Skeletal muscle satellite cell (primary cell): ENCODE measurements around the gene ZNF385B.

Source experiments
- H3K27me3 ChIP-seq: 2 replicates; pipeline ENCODE4 v1.7.0; 2013; ENCODE audit warnings: low read length; ENCODE audit not compliant: control insufficient read depth, insufficient read depth
- H3K36me3 ChIP-seq: 2 replicates; pipeline ENCODE4 v1.7.0; 2013; ENCODE audit warnings: mild to moderate bottlenecking, control low read depth, low read length; ENCODE audit not compliant: insufficient read depth
- H3K4me1 ChIP-seq: 2 replicates; pipeline ENCODE4 v1.7.0; 2013; ENCODE audit warnings: low read length; ENCODE audit not compliant: control insufficient read depth, insufficient read depth
- H3K4me2 ChIP-seq: 2 replicates; pipeline ENCODE4 v1.7.0; 2013; ENCODE audit warnings: mild to moderate bottlenecking, low read length
- H3K4me3 ChIP-seq: 2 replicates; pipeline ENCODE4 v1.7.0; 2013; ENCODE audit warnings: low read length
- H3K9ac ChIP-seq: 2 replicates; pipeline ENCODE4 v1.7.0; 2013; ENCODE audit warnings: mild to moderate bottlenecking, low read depth, low read length, moderate library complexity
- H3K9me3 ChIP-seq: replicated peaks from 2 replicates; pipeline ENCODE4 v1.7.0; 2013; ENCODE audit warnings: mild to moderate bottlenecking, control low read depth, low read length

ZNF385B gene

DNA sequence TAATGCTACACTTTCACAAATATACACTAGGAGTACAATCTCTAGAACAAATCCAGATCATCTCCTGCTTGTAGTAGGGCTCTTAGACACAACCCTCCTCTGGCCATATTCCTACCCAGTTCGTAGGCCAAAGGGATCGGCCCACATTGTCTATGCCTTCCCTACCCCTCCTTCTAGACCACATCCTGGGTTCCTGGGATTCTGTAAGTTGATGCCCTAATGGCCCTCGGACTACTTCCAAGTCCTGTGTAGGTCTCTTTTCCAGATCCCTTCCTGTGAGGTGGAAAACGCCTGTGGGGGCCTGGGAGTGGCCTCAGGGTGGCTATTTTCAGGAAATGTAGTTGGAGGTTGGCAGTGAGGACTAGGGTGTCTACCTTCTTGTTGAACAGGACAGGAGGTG lies 289.7 kb downstream of the ZNF385B start:
- Histone ChIP-seq H3K4me3 (no peak overlapping the region), H3K9ac (no peak overlapping the region), H3K4me1 (peaks cover 7% of the 10 kb centered on the region), H3K4me2 (no peak overlapping the region), H3K27me3 (no peaks in the 10 kb centered on the region), H3K9me3 (no peaks in the 10 kb centered on the region), H3K36me3 (no peaks in the 10 kb centered on the region)

DNA sequence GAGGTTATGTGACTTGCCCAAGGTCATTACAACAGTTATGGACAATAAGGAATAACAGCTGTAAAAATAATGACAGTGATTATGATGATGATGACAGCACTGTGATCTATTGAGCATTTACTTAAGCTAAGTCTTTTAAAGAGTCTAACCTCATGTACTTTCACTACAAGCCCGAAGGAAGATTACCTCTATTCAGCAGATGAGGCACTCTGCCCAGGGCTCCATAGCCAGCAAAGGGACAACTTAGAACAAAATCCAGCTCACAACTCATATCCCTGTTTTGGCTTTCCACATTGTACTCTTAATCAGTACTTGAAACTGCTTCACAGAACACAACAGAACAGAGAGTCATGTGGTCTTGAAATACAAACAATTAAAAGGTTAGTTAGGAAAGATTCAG lies 290.2 kb downstream of the ZNF385B start:
- H3K4me1 ChIP-seq = peaks cover 7% of the 10 kb centered on the region
- H3K9ac ChIP-seq = no peak overlapping the region
- no peak overlapping the region for H3K4me3 ChIP-seq
- no peaks in the 10 kb centered on the region for H3K27me3 ChIP-seq
- H3K4me2 ChIP-seq = no peak overlapping the region
- H3K36me3 ChIP-seq = no peaks in the 10 kb centered on the region
- no peaks in the 10 kb centered on the region for H3K9me3 ChIP-seq

DNA sequence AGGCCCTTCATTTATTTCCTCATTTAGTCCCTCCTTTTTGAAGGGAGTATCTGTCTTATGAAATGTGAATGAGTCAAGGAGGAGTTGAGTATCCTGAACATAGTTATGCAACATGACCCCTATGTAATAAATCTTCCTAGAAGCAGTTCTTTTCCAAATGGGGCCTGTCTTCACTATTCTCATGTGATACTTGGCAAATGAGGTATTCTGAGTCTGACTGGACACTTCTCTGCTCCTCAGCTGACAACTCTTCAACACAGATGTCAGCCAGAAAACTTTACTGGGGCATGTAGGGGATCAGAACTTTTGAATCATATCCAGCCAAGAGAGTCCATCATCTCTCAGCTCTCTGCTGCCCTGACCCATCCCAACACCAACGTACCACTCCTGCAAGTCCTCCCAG lies 291.6 kb downstream of the ZNF385B start:
- no peaks in the 10 kb centered on the region for H3K9me3 ChIP-seq

DNA sequence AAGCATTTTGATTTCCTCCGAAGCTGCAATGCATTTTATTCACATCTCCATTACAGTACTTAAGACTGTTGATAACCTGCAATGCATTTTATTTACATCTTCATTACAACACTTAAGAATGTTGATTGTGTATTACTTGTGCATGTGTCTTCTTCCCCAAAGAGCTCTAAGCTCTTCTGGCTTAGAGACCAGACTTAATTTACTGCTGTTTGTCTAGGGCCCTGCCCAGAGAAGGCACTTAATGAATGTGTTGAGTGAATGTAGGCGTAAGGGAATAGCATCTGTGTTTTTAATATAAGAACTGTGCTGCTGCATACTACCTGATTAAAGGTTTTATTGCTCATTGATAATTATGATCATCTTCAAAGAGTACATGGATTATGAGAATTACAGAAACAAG lies 295.6 kb downstream of the ZNF385B start:
- Histone ChIP-seq H3K4me3 (no peak overlapping the region), H3K9me3 (no peaks in the 10 kb centered on the region), H3K9ac (no peak overlapping the region), H3K36me3 (no peaks in the 10 kb centered on the region), H3K4me1 (peaks cover 4% of the 10 kb centered on the region), H3K4me2 (no peak overlapping the region), H3K27me3 (no peaks in the 10 kb centered on the region)

More for the DNA sequence above, 291.6 kb downstream of the ZNF385B start:
- H3K4me1 ChIP-seq = peaks cover 7% of the 10 kb centered on the region
- no peak overlapping the region for H3K4me2 ChIP-seq
- no peaks in the 10 kb centered on the region for H3K27me3 ChIP-seq
- H3K9ac ChIP-seq = no peak overlapping the region
- no peak overlapping the region for H3K4me3 ChIP-seq
- no peaks in the 10 kb centered on the region for H3K36me3 ChIP-seq

DNA sequence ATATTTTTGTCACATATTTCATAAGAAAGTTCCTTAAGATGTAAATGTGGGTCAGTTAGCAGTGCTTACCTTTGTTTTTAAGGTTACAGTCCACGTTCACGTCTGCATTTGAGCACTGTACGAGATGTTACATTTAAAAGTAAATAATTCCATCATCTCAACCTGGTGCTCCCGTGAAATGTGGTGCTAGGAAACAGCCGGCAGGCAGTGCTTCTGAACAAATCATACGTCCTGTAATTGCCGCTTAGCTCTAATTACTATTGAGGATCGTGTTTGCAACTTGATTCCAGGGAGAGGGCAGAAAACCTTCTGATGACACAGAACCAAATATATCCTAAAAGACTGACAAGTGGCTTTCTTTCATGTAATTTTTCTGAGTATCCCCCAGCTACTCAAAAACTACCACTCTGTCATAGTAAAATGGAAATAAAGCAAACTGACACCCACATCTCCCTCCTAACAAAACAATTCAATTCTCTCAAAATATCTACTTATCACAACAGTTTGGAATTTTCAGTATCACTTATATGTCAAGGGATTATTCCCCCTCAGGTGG lies 299.0 kb downstream of the ZNF385B start:
- H3K4me2 ChIP-seq = no peak overlapping the region
- no peaks in the 10 kb centered on the region for H3K36me3 ChIP-seq
- no peaks in the 10 kb centered on the region for H3K27me3 ChIP-seq
- H3K4me3 ChIP-seq = no peak overlapping the region
- no peaks in the 10 kb centered on the region for H3K9me3 ChIP-seq
- no peak overlapping the region for H3K9ac ChIP-seq
- H3K4me1 ChIP-seq = no peaks in the 10 kb centered on the region

DNA sequence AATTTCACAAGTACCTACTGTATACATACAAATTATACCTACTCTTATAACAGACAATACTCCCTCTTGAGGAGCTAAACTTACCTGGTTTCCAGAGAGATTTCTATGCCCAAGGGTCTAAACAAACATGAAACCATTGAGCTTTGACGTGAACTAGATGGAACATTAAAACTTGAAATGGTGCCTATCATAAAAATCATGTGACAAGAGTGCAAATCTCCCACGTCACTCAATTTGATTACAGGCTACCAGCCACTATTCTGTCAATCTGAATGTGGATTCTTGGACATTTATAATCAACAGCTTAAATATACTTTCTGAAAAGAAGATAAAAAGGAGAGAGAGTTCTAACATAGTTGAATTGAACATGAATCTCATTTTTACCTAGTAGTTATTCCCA lies 299.7 kb downstream of the ZNF385B start:
- Histone ChIP-seq H3K4me1 (no peaks in the 10 kb centered on the region), H3K9ac (no peak overlapping the region), H3K4me2 (no peak overlapping the region), H3K36me3 (no peaks in the 10 kb centered on the region), H3K27me3 (no peaks in the 10 kb centered on the region), H3K4me3 (no peak overlapping the region), H3K9me3 (no peaks in the 10 kb centered on the region)

DNA sequence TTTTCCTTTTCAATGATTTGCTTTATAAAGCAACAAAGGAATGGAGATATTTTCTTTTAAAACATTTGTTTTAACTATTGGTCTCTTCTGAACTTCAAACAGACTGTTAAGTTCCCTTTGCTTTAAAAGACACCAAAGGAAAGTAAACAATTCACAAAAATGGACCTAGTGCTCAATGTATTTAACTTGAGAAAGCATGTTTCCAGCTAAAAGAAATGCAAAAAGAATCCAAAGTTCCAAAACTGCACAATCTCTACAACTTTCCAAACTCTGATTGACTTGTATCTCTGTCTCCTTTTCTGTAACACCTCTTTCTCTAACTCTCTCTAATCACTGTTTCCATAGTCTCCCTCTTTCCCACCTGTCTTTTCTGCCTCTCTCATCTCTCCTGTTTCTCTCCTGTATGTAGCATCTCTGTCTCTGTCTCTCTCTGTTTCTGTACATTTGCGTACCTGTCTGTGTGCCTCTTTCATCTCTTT lies 301.1 kb downstream of the ZNF385B start:
- Histone ChIP-seq H3K4me3 (no peak overlapping the region), H3K4me1 (no peaks in the 10 kb centered on the region), H3K27me3 (no peaks in the 10 kb centered on the region), H3K9ac (no peak overlapping the region), H3K36me3 (no peaks in the 10 kb centered on the region), H3K9me3 (no peaks in the 10 kb centered on the region), H3K4me2 (no peak overlapping the region)

DNA sequence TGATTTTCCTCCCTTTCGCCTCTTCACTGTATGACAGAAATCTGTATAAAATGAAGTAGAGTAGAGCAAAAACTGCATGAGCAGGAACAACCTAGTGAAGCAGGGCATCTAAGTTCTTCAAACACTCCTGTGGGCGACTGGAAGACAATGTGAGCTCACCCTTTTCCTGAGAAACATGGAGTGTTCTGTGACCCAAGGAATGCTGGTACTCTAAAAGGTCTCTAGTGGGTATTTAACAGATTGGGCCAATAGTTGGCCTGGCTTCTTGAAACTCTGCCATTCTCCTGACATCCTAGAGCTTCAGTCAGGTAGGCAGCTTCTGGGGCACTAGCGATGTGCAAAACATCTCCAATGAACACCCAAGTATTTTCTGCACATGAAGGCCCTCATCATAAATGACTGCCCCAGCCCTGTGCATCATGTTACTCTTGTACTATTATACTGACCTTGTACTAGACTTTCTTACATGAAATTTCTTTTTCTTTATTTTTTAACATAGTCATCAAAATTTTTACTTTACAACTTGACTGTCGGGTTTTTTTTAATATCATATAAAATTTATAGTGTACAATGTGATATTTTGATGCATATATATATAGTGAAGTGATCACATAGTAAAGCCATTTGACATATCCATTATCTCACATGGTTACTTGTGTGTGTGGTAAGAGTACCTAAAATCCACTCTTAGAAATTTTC lies 302.2 kb downstream of the ZNF385B start:
- Histone ChIP-seq H3K4me3 (no peak overlapping the region), H3K9ac (no peak overlapping the region), H3K27me3 (no peaks in the 10 kb centered on the region), H3K4me1 (no peaks in the 10 kb centered on the region), H3K9me3 (no peaks in the 10 kb centered on the region), H3K4me2 (no peak overlapping the region), H3K36me3 (no peaks in the 10 kb centered on the region)

DNA sequence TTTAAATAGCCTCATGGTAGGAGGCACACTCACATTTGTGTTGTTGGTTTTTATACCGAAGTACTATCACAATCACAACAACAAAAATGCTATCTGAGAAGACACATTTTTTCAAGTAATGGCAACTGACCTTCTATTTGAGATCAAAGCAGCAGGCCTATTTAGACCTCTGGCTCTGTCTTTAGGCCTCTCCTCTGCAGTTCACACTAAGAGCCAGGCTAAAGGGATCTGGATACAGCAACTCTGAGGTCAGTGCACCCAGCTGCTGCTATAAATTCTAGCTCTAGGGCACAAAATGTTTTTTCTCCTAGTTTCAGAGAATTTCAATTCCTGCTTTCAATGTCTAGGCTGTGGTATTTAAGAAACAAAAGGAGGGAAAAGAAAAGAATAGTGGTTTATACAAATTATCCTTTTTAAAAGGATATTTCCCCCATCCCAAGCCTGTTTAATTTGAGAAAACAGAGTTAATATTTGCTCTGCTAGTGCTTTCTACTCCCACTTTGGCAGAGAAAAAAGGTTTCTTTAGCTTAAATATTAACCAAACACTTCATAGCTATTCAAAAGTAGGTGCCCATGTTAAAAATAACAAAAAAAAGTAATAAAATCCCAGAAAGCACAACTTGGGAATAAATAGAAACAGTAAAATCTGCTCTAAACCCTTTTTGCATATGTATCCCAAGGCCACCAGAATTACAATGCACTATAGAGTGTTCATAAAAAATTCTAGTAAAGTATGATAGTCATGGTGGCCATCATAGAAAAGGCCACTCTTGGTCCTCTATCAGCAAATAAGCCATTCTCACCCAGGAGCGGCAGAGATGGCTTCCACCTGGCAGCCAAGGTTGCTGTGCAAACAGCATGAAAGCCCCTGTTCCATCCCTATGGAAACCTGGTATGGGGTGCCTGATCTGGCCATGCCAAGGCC lies 303.1 kb downstream of the ZNF385B start:
- no peaks in the 10 kb centered on the region for H3K9me3 ChIP-seq
- H3K9ac ChIP-seq = no peak overlapping the region
- H3K4me3 ChIP-seq = no peak overlapping the region
- H3K27me3 ChIP-seq = no peaks in the 10 kb centered on the region
- no peak overlapping the region for H3K4me2 ChIP-seq
- no peaks in the 10 kb centered on the region for H3K4me1 ChIP-seq
- H3K36me3 ChIP-seq = no peaks in the 10 kb centered on the region

DNA sequence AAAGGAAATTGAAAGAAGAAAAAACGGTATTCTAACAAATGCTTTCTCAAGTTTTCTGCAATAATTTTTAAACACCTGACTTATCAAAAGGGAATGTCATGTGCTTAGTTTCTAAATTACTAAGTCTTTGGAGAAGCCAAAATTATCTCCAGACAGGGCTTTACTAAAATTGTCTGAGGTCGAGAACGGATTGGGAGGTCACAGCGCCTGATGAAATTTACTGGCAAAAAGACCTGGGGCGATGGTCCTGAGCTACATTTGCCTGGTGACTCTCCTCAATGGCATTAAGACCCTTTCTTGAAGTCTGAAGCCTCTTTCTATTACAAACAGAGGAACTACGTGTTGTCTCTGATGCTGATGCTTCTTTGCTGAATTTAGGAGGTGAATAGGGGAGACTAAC lies 305.0 kb downstream of the ZNF385B start:
- H3K36me3 ChIP-seq = no peaks in the 10 kb centered on the region
- no peak overlapping the region for H3K9ac ChIP-seq
- no peaks in the 10 kb centered on the region for H3K27me3 ChIP-seq
- no peak overlapping the region for H3K4me3 ChIP-seq
- H3K4me1 ChIP-seq = no peaks in the 10 kb centered on the region
- no peak overlapping the region for H3K4me2 ChIP-seq
- no peaks in the 10 kb centered on the region for H3K9me3 ChIP-seq

DNA sequence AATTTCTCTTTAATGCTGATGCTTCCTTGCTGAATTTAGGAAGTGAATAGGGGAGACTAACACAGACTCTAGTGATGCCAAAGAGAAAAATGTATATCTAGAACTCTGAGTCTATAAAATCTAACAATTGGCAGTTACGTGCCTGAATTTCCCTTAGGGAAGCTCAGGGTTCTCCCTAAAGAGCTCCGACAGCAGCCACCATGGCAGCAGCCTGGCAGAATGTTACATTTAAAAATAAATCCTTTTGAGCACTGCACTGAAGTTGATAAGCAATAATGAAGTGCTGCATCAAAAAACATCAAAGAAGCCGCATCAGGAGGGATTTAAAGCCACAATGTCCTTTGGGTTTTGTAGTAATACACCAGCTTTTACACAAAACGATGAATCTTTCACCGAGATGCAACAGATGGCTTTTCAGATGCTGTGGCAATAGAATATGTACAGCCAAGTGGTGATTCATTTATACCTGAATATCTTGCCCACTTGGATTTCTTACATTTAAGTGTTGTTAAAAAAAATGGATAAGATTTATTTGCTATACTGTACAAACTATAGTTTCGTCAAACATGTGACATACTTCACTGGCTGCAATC lies 305.6 kb downstream of the ZNF385B start:
- H3K4me3 ChIP-seq = no peak overlapping the region
- no peaks in the 10 kb centered on the region for H3K9me3 ChIP-seq
- H3K4me2 ChIP-seq = no peak overlapping the region
- H3K4me1 ChIP-seq = no peaks in the 10 kb centered on the region
- no peak overlapping the region for H3K9ac ChIP-seq
- no peaks in the 10 kb centered on the region for H3K27me3 ChIP-seq
- no peaks in the 10 kb centered on the region for H3K36me3 ChIP-seq
